ELF-1 (cell line): ENCODE data around the gene C19orf38.
"Not testable (repeated sequence)": the region's sequence is repeated elsewhere in the genome, so short reads cannot be mapped to it uniquely, and the experiment has no call there.

Source experiments
- DNase-seq: peaks from one replicate; pipeline ENCODE4 v3.0.0-alpha.2; 2016; ENCODE audit warnings: low read depth, low spot score

C19orf38 gene

DNA sequence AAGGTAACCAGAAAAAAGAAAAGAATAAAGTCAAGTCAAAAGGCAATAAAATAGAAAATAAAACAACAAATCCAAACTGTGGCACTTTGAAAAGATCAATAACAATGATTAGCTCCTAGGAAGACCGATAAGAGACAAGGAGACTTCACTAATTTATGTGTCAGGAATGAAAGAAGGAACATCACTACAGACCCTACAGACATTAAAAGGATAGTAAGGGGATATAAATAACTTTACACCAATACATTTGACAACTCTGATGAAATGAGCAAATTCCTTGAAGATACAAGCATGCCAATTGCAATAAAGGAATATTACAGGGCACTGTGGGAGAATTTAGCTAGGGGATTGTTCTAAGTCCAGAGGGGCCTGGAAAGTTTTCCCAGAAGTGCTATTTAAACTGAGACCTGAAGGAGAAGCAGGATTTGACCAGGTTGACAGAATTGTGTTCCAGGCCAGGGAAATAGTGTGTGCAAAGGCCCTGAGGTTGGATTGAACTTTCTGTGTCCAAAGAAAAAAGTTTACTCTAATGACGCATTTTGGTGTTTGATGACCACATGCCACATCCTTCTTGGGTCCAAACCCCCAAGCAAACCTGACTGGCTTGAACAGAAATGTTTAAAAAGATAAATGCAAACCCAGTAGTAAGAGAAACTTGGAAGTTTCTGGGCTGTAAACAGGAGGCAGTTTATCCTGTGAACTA is 1.6 kb upstream of the C19orf38 start:
- no peak for DNase-seq

DNA sequence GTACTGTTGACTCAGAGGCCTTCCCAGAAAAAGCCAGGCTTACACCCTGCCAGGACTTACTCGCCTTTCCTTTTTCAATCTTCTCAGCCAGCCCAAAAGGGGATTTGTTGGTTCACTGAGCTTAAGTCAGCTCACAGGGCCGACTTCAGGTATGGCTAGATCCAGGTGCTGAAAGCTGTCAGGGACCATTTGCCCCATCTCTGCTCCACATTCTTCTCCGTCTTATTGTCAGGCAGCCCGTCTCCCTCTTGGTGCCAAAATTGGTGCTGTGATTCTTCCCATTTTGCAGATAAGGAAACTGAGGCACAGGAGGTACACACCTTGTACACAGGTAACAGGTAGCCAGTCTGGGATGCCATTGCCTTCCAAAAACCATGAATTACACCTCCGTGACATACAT is 2.4 kb downstream of the C19orf38 start:
- no peak for DNase-seq

GRCh38 chr19:10852098-10852800 is 4.0 kb downstream of the C19orf38 start:
- DNase-seq, result no peak

DNA sequence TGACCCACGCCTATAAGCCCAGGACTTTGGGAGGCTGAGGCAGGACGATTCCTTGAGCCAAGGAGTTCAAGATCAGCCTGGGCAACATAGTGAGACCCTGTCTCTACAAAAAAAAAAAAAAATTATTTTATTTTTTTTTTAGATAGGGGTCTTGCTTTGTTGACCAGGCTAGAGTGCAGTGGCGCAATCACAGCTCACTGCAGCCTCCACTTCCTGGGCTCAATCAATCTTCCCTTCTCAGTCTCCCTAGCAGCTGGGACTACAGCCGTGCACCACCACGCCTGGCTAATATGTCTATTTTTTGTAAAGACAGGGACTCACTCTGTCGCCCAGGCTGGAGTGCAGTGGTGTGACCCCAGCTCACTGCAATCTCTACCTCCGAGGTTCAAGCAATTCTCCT is 4.7 kb downstream of the C19orf38 start:
- no peak for DNase-seq

DNA sequence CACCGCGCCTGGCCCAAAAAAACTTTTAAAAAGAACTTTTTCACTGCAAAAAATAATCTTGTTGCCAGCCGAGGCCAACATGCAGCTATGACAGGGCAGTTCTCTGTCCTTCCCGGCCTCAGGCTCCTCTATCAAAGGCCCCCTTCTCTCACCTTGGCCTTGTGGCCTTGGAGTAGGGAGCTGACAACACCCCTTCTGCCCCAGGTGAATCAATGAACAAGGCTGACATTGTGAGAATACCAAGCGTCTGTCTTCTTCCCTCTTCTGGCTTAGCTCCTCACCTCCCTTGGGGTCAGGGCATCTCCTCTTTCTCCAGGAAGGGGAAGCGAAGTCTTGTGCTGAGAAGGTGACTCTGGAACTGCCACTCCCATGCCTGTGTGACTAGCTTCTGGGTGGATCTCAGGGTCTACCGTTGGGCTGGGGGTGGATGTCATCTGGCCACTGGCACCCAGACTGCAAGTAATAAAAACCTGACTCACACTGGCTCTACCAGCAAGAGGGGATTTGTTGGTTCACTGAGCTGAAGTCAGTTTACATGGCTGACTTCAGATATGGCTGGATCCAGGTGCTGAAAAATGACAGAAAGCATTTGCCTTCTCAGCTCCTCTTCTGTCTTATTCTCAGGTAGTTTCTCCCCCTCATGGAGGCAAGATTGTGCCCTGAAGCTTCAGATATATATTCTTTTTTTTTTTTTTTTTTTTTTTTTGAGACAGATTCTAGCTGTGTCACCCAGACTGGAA is 6.3 kb downstream of the C19orf38 start:
- no peak for DNase-seq

GRCh38 chr19:10855879-10856522 is 7.8 kb downstream of the C19orf38 start:
- DNase-seq, result peak; percentile 53

GRCh38 chr19:10856899-10857298 is 8.7 kb downstream of the C19orf38 start:
- not testable (repeated sequence) for DNase-seq

- DNase-seq, result no peak
Measured at GRCh38 chr19:10858204-10858828, 10.1 kb downstream of the C19orf38 start.

GRCh38 chr19:10861103-10861651 is 13.0 kb downstream of the C19orf38 start:
- peak; percentile 69 for DNase-seq

DNA sequence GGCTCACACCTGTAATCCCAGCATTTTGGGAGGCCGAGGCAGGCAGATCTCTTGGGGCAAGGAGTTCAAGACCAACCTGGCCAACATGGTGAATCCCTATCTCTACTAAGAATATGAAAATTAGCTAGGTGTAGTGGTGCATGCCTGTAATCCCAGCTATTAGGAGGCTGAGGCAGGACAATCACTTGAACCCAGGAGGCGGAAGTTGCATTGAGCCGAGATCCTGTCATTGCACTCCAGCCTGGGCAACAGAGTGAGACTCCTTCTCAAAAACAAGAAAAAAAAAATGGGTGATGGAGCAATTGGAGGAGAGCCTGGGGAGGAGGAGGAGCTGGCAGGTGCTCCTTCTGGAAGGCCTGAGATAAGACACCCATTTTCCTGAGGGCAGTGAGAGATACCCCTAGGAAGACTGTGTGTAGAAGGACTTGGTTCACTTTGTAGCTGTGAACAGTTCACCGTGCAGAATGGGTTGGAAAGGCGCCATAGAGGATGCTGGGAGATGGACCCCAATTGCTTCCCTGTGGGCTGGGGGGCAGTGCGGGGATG is 14.4 kb downstream of the C19orf38 start:
- DNase-seq, result no peak

- DNase-seq, result peak; percentile 87
Measured at GRCh38 chr19:10863107-10863717, 15.0 kb downstream of the C19orf38 start.

GRCh38 chr19:10864538-10864899 is 16.3 kb downstream of the C19orf38 start:
- DNase-seq, result peak; percentile 88

DNA sequence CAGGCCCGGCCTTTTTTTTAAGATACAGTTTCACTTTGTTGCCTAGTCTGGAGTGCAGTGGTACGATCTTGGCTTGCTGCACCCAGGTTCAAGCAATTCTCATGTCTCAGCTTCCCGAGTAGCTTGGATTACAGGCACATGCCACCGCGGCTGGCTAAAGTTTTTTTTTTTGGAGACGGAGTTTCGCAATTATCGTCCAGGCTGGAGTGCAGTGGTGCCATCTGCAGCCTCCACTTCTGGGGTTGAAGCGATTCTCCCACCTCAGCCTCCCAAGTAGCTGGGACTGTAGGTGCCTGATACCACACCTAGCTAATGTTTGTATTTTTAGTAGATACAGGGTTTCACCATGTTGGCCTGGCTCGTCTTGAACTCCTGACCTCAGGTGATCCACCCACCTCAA is 18.3 kb downstream of the C19orf38 start:
- DNase-seq, result no peak

DNA sequence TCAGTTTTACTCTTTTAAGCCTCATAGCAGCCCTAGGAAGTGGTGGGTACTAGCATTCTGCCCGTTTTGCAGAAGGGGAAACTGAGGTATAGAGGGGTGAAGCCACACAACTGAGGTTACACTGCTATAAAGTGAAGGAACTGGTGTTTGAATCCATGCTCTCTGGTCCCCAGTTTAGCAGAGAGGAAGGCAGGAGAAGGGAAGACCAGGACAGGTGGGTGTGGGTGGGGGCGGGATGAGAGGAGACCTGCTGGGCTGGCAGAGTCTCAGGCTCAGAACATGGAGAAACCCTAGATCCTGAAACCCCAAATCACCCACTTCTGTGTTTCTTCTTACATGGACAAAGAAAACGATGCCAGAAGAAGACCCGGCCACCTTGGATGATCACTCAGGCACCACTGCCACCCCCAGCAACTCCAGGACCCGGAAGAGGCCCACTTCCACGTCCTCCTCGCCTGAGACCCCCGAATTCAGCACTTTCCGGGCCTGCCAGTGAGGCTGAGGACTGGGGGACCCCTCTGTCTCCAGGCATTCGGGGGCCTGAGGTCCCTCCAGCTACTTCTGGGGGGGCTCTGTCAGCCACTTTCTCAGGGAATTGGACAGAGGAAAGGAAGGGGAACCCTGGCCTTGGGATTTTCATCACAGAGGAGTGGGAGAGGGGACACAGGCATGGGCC is 20.8 kb downstream of the C19orf38 start:
- no peak for DNase-seq

- not testable (repeated sequence) for DNase-seq
Measured at GRCh38 chr19:10869872-10870311, 21.7 kb downstream of the C19orf38 start.

GRCh38 chr19:10870501-10870954 is 22.3 kb downstream of the C19orf38 start:
- DNase-seq, result no peak

DNA sequence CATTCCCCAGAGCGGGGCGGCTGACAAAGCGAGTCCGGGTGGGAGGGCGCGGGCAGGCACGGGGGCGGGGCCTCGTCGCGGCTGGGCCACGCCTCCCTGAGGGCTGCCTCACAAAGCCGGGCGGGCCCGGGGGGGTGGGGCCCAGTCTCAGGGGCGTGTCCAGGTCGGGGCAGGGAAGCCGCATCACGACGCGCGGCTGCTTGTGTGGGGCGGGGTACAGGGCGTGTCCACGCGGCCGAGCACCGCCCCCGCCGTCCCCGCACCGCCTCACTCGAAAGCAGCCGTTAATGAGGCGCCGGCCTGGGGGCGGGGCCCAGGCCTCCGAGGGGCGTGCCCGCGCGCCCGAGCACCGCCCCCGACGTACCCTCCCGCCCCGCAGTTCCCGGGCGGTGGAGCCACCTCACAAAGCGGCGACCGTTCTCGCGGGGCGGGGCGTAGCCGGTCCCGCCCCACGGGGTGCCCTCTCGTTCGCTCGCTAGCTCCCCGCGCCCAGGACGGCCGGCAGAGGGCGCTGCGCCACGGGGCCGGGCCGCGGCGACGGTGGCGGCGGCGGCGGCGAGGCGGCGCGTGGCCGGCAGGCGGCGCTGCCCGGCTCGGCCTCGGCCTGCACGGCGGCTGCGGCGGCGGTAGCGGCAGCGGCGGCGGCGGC is 22.9 kb downstream of the C19orf38 start, which contains the start of gene CARM1:
Gene CARM1, plus strand, starts transcription at position 599 of the 649 bp plus-strand sequence. CDS start 150 bp downstream, outside the sequence.
- DNase-seq, result peak; percentile 99

GRCh38 chr19:10871711-10872545 is 23.7 kb downstream of the C19orf38 start:
- DNase-seq, result no peak
